Dedifferentiated amniotic fluid mesenchymal stem cell (primary cell): ENCODE measurements around the gene PROK1.
A peak's percentile ranks its signal among the peaks of the same experiment; 100 is the strongest.
"Not testable (repeated sequence)": the region's sequence is repeated elsewhere in the genome, so short reads cannot be mapped to it uniquely, and the experiment has no call there.

Experiments used
- DNase-seq: peaks from one replicate; pipeline ENCODE4 v3.0.0-alpha.2; 2016; ENCODE audit errors: extremely low spot score

PROK1 gene

DNA sequence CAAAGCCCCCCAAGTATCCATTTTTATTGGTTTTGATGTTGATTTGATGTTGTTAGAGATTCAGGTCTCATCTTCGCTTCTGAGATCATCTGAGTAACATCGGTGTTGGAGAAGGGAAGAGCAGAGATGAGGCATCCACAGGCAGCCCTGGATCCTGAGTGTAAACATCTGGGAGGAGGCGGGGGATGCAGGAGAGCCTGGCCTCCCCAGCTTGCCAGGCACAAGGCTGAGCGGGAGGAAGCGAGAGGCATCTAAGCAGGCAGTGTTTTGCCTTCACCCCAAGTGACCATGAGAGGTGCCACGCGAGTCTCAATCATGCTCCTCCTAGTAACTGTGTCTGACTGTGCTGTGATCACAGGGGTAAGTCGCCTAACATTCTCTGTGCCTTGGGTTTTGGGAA, at the start of gene PROK1:
PROK1 (plus strand) TSS at position 221 of the 400 bp plus-strand sequence; CDS start at position 289, 68 bp downstream.
- no peak for DNase-seq

- DNase-seq, result no peak
Measured at GRCh38 chr1:110403805-110404204, 47.1 kb upstream of the PROK1 start.

DNA sequence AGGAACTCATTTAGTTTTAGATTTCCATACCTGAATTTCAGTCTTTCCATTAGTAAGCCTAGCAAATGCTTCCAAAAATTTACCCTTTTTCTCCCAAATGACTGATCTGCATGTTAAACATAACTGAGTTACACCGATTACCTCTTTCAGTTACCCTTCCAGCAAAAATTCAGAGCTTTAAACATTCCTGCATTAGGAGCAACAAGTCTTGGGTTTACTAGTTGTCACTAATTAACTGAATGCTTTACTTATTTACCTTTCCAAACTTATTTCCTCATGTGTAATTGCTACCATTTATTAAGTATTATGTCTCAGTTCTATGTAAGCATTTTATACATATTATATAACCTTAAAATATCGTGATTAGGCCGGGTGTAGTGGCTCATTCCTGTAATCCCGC, 46.5 kb upstream of the PROK1 start:
- DNase-seq, result no peak

DNA sequence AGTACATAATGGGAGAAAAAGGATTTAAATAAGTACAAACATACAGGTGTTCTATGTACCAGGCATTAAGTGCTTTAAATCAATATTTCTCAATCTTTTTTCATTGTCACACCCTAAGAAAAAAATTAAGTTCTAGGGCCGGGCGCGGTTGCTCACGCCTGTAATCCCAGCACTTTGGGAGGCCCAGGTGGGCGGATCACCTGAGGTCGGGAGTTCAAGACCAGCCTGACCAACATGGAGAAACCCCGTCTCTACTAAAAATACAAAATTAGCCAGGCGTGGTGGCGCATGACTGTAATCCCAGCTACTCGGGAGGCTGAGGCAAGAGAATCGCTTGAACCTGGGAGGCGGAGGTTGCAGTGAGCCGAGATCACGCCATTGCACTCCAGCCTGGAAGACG, 44.5 kb upstream of the PROK1 start:
- not testable (repeated sequence) for DNase-seq

DNA sequence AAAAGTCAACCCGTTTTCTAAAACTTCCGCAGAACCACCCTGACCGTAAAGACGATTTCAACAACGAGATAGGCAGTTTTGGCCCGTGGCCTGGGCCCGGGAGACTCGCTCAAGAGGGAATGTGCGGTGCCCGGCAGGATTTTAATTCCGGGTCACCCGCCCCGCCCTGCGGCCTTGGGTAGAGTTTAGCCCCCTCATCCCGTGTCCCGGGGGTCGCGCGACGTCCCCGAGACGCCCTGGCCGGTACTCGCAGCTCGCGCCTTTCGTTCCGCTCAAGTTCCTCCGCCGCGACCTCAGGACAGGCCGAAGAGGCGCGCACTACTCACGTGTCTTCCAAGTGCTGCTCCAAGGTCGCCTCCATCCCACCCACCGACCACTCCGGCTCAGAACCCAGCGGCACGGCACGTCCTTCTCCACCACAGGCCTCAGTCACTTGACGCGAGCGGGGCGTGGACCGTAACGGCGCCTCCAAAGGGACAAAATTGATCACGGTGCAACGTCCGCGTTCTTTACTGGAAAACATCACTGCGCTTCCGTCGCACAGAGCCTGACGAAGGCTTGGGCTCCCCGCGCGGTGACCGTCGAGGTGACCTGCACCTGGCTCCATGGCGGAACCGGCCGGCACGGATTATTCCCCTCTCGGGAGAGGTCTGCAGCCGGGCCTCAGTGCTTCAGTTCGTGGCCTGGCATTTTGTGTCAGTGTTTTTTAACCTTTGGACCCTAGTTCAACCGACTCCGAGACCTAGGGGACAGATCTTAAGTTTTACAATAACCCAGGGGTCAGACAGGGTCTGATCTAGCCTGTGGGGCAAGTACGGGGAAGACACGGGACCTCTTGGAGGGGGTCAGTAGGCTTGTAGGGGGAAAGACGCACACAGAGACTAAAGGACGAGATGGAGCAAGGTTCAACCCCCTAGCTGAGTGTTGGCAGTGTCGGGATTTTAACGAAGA, 43.4 kb upstream of the PROK1 start, which contains the start of gene LAMTOR5:
LAMTOR5 (minus strand) TSS at position 435 of the 951 bp plus-strand sequence; CDS start at position 361, 74 bp downstream.
- DNase-seq, result peak; percentile 89

GRCh38 chr1:110408488-110408887, 42.5 kb upstream of the PROK1 start:
- no peak for DNase-seq

DNA sequence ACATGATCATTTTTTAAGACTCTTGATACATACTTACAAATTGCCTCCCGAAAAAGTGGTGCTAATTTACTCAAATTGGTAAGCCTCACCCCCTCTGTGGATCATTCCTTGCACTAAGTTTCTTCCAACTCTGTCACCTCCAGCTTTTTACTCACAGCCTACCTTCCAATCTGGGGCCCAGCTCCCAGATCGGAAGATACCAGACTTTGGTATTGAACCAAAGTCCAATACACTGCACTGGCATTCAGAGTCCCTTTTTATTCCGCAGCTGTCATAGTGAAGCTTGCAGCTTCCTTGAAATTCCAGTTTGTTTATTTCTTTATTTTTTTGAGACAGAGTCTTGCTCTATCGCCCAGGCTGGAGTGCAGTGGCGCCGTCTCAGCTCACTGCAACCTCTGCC, 41.6 kb upstream of the PROK1 start:
- no peak for DNase-seq

GRCh38 chr1:110411173-110411735, 39.7 kb upstream of the PROK1 start:
- no peak for DNase-seq

DNA sequence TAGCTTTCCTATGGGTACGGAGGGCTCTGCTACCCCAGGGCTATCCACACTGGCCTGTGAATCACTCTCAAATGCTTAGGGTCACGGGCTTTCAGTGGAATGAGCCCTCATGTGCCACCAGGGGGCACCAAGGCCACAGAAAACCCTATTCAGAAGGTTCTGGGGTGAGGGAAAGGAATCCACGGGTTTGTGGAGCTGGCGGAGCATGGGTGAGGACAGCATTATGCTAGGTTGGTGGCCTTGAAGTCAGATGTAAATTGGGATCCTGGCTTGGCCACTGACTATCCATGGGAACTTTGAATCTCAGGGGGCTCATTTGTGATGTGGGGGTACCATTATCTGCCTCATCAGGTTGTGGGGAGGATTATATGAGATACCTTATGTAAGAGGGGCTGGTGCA, 38.4 kb upstream of the PROK1 start:
- peak; percentile 64 for DNase-seq

DNA sequence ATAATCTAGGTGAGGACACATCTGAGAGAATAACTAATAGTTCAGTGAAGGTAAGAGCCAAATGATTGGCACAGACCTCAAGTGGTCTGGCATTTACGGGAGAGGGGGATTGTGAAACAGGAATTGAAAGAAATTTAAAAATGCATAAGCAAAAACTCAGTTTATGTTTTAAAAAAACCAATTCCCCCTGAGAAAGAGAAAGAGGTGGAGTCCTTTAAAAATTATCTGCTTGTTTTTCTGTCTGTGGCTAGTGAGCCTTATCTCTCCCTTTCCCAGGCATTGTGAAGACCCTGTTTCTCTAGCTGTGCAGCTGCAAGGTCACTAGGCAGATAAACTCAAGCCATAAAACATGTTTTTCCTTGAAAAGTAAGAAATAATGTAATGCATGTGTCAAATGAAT, 37.9 kb upstream of the PROK1 start:
- not testable (repeated sequence) for DNase-seq

- no peak for DNase-seq
Measured at GRCh38 chr1:110418729-110419128, 32.2 kb upstream of the PROK1 start.

DNA sequence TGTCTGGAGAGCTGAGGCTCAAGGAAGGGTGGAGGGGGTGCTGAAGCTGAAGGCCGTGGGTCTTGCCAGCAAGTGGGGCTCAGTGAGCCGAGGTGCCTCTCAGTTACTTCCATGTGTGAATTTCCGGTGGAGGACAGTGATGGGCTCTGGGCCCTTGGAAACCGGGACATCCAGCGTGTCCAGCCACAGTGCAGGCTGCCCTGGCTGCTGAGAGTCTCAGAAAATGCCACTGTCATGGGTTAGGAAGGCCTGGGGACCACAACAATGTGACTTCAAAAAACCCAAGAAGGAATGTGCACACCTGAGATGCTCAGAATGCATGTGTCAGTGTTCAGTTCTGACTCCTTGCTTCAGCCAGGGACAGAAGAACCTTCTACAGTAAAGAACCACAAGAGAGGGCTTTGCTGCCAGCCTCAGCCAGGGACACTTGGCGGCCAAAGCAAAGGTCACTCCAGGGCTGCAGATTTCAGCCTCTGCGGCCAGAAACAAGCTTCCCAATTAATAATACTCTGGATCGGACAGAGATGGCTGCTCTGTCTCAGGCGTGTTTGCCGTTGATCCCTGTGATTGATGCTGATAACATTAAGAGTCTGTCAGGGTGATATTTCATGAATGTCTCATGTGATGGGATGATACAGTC, 30.8 kb upstream of the PROK1 start:
- DNase-seq, result no peak

GRCh38 chr1:110420874-110421793, 29.8 kb upstream of the PROK1 start:
- DNase-seq, result peak; percentile 42

DNA sequence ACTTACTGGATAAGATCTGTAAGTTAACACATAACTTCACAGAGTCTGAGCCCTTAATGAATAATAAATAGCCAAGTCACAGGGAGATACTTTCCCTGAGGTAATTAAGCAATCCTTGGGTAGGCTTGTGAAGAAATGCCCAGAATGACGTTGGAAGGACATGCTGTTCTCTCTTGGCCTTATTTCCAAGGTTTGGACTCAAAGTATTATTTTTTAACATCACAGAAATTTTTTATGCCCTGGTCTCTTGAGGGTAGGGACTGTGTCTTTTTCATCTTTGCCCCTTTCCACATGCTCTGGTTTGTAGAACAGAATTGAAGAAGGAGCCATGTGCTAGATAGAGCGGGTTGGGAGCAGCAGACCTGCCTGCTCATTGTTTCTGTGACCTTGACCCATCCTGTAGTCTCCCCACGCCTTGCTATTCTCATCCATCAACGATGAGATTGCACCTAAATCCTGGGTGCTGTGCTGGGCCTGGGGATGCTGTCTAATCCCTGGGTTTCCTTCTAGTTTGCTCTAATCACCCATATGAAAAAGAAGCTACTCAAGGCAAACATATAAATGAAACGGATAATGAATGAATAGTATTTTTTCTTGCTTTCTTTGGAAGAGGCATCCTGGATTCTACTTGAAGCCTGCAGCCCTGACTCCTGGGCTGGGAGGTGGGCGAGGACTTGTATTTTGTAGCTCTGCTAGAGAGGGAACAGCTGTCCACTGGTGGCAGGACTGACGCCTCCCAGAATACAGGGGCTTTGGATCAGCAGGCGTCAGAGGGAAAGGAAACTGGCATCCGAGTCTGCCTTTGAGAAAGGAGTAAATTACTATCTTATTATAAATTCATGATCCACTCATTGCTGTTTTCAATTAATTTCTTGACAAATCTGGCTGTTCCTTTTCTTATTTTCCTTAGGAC, 26.0 kb upstream of the PROK1 start:
- no peak for DNase-seq

DNA sequence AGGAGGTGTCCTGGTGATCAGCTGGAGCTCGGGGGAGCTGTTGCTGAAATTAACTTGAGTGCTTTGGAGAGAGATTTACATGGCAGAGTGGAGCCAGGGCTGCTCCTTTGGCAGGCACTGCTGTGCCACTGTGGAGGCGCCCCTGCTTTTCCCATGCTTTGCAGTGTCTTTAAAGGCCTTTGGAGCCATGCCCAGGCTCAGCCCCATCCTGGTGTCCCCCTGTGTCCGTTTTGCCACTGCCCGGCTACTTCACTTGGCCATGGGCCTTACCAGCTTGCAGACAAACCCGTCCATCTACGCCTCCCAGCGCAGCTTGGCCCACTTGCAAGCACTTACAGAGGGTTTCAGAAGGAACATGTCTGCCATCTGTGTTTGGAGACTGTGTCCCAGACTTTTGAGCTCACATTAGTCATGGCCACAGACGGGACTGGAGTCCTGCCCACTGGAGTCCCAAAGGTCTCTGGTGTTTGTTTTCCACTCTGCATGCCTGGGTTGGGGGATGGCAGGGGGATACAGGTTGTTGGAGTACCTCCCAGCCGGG, 25.3 kb upstream of the PROK1 start:
- DNase-seq, result no peak

DNA sequence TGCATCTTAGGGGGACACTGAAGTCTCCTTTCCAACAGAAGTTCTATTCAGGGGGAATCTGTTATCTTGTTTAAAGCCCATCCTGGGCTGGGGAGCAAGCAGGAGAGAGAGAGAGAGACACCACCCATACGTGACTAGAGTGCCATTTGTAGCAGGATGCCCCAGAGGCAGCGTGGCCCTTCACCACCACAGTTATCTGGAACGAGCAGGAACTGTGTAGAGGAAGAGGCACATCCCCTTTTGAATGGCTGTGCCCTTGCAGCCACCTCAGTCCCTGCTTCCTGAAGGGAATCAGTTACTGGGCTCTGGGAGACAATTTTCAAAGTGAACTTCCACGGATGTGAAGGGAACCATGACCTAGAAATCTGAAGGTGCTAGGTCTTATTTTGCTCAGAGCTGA, 24.1 kb upstream of the PROK1 start:
- DNase-seq, result no peak

DNA sequence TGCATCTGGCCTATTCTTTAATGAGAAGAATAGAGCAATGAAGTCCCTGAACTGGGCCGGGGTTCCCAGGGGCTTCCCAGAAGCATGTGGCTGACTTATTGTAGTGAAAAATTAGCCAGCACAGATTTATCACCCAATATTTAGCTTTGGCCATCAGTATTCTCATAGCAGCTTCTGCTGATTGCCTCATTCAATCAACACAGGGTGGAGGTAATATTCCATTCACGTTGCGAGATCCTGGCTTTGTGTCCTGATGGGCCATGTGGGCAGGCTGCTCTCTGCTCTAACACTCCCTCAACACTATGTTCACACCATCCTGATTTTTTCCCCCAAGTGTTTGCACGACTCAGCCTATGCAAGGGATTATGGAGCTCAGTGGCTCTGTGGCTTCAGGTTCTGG, 22.0 kb upstream of the PROK1 start:
- DNase-seq, result no peak

DNA sequence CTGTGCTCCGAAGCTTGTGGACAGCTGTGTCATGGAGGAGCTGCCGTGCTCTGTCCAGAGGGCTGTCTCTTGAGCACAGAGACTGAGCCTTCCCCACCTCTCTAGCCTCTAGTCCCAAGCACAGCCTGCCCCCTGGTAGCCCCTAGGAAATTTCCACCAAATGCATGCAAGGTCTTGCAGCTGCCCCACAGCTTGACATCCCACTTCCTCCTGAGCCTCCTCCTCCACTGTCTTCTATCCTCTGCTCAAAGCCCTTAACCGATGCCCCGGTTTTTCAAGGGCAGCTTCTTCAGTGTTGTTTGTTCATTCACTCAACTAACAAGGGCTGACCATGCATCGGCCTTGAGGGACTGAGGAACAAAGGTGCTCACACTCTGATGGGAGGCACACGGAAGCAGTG, 20.6 kb upstream of the PROK1 start:
- DNase-seq, result no peak

- DNase-seq, result no peak
Measured at GRCh38 chr1:110430901-110431300, 20.0 kb upstream of the PROK1 start.

DNA sequence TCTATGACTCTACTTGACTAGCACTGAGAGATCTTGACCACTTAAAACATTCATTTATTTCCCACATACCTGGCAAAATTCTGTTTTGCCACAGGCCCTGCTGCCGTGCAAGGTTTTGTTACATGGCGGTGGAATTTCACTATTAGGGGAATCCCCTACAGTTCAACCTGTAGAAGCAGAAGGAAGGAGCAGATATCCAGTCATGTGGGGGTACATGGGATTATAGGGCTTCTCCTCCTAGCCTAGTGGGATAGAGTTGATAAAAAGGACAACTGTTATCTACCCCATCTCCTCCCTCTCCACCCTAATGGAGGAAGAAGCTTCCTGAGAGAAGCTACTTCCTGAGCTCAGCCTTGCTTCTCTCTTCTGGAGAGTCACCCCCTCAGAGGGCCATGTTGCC, 17.7 kb upstream of the PROK1 start:
- no peak for DNase-seq
